GM19035 (cell line): ENCODE results near the gene HYAL1.
"Not testable (repeated sequence)": the region's sequence is repeated elsewhere in the genome, so short reads cannot be mapped to it uniquely, and the experiment has no call there.

Experiments
- ATAC-seq: cut with Tn5 transposase; IDR thresholded peaks from one replicate; pipeline ENCODE4 v1.9.1; 2021; ENCODE audit not compliant: unreplicated experiment

The HYAL1 gene

GRCh38 chr3:50263478-50264382, 39.6 kb downstream of the HYAL1 start:
- no peak for ATAC-seq

- ATAC-seq = no peak
Observed at GRCh38 chr3:50262778-50263177, 40.6 kb downstream of the HYAL1 start.

GRCh38 chr3:50262200-50262599, 41.2 kb downstream of the HYAL1 start:
- not testable (repeated sequence) for ATAC-seq

GRCh38 chr3:50261505-50261904, 41.9 kb downstream of the HYAL1 start:
- ATAC-seq = no peak

- no peak for ATAC-seq
Observed at GRCh38 chr3:50260942-50261441, 42.4 kb downstream of the HYAL1 start.

GRCh38 chr3:50260027-50260941, 43.1 kb downstream of the HYAL1 start:
- ATAC-seq = peak; percentile 73

- ATAC-seq = peak; percentile 17
Observed at GRCh38 chr3:50259432-50260026, 43.8 kb downstream of the HYAL1 start.

GRCh38 chr3:50258979-50259378, 44.4 kb downstream of the HYAL1 start:
- ATAC-seq = no peak

- no peak for ATAC-seq
Observed at GRCh38 chr3:50258029-50258680, 45.2 kb downstream of the HYAL1 start.

- ATAC-seq = no peak
Observed at GRCh38 chr3:50256978-50257890, 46.1 kb downstream of the HYAL1 start.

GRCh38 chr3:50255251-50255615, 48.1 kb downstream of the HYAL1 start:
- ATAC-seq = no peak

GRCh38 chr3:50254577-50255250, 48.7 kb downstream of the HYAL1 start:
- no peak for ATAC-seq

- ATAC-seq = no peak
Observed at GRCh38 chr3:50251220-50251619, 52.2 kb downstream of the HYAL1 start.

GRCh38 chr3:50250514-50250913, 52.9 kb downstream of the HYAL1 start:
- no peak for ATAC-seq
